Activated gamma-delta T cell (primary cell): ENCODE results near the gene P2RX3.
A peak's percentile ranks its signal among the peaks of the same experiment; 100 is the strongest.
"Not testable (repeated sequence)": the region's sequence is repeated elsewhere in the genome, so short reads cannot be mapped to it uniquely, and the experiment has no call there.

Source experiments
- DNase-seq: peaks from one replicate; lab custom pipeline; 2025; lab: John Stamatoyannopoulos, UW

The P2RX3 gene

DNA sequence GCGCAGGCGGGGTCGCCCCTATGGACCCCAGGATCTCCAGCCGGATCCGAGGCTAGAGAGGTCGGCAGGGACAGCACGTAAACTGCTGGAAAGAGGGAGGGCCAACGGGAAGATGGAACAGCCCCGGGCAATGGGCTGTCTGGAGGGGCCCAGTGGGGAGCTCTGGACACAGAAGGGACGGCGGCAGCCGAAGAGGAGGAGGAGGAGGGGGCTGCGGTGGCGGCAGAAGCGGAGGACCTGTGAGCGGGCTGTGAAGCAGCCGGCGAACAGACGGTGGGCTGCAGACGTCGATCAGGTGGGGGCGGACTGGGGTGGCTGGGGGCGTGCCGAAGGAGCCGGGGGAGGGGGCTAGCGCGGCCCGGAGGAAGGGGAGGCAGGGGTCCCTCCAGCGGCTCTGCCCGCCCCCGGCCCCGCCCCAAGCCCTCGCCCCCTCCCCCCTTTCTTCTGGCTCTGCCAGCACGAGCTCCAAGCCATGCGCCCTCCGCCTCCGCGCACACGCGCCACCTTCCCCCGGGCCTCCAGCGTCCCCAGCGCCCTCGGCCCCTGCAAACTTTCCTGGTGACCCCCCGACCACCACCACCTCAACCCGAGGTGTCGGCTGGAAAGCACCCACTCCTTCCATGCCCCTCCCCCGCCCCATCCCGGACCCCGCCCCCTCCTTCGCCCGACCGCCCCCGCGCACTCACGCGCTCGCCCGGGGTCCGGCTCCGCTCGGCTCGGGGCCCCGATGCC lies 13.8 kb upstream of the P2RX3 start:
- no peak for DNase-seq

DNA sequence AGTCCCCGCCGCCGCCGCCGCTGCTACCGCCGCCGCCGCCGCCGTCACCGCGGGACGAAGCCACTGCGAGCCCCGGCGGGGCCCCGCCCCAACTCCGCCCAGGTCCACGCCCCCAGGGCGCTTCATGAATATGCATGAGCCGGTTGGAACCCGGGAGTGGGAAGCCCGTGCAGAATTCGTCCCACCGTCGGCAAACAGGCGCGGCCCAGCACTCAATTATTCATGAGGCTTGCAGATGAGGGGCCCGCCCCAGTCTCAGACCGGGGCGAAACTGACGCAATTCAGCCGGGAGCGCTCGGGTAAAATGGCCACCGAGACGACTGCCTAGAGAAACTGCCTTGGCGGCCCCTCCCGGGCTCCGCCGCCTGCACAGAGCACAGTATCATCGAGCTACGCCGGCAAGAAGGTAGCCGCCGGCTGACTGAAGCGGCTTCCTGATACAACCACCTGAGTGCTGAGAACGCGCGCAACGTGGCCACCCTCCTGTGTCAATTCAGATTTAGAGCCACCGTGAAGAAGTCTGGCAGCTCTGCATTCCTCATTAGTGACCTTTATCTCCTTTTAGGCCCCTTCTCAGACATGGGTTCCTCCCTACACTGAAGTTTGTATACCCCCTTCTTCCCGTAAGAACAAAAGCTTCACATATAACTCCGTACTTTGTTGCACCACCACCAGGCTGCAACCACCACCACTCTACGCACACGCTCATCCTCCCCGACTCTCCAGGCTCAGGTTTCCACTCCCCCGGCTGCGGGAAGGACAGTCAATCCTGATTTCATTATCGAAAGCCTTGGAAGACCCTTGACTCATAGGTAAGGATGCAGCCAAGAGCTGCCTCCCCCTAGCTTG lies 13.0 kb upstream of the P2RX3 start, which contains the start of gene TNKS1BP1:
Gene TNKS1BP1, minus strand, starts transcription at position 67 of the 849 bp plus-strand sequence. CDS start 3,067 bp downstream, outside the sequence.
- DNase-seq: peak; percentile 75

DNA sequence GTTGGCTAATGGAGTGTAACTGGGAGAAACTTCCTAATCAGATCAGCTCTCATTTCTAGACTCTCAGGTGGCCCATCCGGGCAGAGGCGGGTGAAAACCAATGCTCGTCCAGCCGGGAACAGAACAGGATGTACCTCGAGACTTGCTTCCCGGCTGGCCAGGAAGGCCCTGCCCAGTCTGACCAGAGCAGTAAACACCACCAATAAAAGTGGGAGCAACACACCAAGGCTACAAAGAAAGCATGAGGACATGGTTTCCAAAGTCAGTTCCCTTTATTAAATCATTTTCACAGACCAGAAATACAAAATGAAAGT lies 12.5 kb upstream of the P2RX3 start:
- DNase-seq: no peak

DNA sequence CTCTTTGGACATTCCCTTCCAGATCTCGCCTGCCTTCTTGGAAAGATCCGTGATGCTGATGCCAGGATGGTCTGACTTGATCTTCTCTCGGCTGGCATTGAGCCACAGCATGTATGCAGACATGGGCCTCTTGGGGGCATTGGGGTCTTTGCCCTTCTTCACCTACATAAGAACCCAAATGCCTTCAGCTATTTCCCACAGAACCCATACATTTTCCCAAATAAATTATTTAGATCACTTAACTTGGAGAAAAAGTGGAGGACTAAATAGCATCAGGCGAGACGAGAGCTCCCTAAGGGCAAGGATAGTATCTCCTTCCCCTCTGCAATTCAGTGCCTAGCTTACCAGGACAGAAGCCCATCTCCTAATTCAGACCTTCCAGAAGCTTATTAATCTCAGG lies 10.4 kb upstream of the P2RX3 start:
- no peak for DNase-seq

DNA sequence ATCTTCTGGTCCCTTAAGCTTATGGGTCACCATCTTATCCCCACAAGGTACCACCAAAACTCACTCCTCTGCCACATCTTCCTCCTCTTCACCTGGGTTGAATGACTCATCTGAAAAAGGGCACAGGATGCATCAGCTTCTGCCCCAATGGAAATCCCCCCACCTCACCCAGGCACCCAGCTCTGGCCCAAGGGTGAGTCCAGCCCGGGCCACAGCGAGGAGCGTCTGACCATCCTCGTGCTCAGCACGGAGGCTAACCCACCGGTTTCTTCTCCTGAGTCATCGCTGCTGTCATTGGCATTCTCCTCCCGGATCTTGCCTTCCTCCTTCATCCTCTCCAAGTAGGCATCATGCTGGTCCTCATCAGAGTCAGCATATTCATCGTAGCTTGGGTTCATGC lies 8.1 kb upstream of the P2RX3 start:
- no peak for DNase-seq

DNA sequence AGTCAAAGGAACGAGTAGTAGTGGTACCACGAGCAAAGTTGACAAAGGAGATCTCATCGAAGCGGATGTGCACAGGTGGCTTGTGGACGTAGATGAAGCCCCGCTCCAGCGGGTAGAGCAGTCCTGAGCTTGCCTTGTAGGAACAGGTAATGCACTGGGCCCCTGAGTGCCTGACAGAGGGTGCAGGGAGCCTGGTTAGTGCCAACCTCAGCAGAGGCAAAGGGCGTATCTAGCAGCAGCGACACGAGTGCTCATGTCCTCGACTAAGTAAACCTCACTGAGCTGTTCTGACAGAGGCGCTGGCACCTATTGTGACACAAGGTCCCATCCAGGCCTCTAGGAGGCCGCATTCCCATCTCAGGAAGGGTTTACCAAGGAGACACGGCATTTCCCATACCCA lies 6.4 kb upstream of the P2RX3 start:
- DNase-seq: no peak

DNA sequence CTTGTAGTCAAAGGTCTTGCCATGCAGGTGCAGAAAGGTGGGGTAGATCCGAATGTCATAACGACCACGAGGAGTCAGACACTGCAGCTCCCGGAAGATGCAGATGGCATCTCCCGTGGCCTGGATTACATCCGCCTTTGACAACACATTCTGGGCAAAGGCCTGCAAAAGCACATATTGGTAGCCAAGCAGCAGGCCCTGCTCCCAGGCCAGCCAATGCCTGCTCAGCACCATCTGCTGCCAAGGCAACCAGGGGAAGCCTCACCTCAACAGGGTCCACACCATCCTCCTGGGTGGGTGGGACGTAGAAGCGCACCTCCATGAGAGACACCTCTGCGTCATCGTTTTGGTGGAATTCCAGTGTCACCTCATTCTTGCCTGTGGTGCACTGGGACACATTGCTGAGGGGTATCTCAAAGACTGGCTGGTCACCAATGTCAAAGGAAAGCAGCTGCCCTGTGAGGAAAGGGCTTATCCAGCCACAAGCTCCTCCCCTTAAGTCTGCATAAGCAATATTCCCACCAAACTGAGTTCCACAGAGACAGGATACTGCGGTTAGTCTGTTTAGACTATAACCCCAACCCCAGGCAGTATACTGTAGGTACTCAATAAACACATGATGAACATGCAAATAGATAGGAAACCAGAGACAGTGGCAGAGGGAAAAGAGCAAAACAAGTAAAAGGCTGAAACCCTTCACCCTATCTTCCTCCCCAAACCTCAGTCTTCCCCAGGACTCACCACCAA lies 5.3 kb upstream of the P2RX3 start:
- DNase-seq: no peak

DNA sequence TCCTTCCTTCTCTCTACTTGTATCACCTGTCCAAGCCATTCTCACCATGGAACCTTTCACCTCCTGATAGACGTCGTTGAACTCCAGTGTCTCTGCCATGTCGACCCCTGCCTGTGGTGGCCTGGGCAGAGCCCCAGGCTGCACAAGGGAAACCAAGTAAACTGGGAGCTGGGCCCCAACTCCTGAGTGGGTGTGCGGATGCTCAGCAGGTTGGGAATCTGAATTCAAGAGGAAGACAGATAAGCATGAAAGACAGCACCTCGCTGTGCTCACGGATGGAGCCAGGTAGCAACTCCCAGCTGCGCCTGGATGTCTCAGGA lies 3.2 kb upstream of the P2RX3 start:
- no peak for DNase-seq

DNA sequence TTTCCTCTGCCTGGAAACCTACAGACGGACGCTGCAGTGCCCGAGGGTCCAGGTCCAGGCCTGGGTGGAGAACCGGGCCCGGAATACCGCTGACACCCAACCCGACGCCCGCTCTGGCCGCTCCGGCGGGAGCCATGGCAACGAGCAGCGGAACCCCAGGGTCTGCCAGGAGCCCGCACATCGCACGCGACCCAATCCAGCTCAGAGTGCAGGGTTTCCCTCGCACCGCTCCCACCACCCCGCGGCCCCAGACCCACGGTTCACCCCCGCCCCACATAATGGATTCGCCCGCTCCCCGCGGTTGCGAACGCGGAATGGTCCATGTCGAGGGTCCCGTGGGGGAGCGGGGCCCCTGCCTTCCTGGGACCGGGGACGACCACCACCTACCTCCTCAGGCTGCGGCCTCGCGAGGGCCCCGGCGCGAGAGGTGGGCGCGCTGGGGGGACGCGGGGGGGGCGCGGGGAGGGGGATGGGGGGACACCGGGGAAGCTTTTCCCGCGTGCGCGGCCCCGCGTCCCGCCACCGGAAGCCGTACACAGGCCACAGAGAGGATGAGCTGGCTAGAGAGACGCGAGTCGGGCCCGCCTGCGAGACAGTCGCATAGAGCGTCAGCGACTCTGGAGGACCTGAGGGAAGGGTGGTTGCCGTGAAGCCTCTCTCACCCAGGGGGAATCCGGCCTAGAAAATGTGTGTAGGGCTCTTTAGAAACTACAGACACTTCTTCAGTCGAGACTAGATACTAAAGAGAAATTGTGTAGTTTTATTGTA lies 2.6 kb upstream of the P2RX3 start, which contains the start of gene SSRP1:
Gene SSRP1, minus strand, starts transcription at position 550 of the 768 bp plus-strand sequence. CDS start 771 bp downstream, outside the sequence.
- peak; percentile 71 for DNase-seq

DNA sequence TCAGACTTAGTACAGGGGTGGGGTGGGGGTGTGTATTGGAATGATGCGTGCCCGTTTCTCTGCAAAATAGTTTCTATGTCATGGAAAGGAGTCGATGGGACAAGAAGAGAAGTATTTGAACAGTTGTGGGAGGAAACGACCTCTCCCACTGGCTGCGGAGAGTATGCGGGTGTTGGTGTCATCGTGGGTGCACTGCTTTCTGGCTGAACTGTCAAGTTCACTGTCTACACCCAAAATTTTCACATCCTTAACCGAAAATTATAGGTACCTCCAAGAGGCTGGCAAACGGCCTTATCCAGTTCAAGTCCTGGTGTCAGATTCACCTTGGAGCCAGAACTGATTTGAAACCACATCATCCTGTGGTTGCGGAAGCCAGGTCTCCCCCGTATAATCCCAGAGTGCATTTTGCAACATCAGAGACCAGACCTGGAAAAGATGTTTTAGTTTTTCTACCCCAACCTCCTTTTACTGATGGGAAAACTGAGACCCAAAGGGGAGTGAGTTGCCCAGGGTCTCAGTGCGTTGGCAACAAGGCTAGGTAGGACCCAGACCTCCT lies 2.0 kb upstream of the P2RX3 start:
- no peak for DNase-seq

DNA sequence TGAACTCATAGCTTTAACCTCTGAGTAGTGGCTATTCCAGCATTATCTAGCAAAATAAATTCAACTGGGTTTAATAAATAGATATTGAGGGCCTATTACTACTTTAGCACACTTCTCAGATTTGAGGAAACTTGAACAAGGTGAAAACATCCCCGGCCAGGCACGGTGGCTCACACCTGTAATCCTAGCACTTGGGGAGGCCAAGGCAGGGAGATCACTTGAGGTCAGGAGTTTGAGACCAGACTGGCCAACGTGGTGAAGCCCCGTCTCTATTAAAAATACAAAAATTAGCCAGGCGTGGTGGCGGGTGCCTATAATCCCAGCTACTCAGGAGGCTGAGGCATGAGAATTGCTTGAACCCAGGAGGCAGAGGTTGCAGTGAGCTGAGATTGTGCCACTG lies 1.3 kb upstream of the P2RX3 start:
- not testable (repeated sequence) for DNase-seq

DNA sequence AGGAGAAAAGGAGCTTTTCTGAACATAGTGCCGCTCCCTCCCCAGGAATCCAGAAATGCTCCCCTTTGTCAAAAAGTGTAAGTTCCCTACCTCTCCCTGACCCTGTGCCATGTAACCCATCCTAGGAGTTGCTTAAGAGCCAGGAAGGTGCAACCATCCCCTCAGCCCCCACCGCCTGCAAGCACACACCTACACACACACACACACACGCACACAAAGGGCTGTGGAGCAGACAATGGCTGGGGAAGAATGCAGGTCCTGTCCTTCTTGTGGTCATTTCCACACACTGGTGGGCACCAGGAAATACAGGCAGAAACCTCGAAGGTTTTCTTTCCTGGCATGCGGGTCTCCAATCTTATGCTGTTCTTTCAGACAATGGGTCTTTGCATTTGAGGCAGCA lies 1.2 kb downstream of the P2RX3 start:
- no peak for DNase-seq

DNA sequence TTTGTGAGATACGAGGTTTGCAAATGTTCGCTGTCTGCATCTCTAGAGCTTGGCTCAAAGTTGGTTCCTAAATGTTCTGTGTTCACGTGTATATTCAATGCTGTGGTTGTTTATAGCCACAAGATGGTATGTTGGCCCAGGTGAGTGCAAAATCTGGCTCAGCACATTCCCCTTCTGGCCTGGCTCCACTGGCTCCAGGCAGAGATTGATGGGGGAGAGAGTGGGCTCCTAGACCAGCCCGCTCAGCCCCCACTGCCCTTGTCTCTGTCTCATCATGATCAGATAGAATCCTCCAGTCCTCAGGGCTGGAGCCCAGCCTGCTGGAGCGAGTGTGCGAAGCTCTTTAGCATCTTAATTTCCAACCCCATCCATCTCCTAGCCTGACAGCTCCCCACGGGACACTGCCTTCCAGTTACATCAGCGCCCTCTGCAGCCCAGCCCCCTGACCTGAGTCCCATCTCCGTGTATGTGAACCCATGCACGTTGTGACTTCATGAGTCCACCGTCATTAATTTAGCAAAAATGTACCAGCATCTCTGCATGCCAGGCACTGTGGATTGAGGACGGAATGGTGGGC lies 2.0 kb downstream of the P2RX3 start:
- no peak for DNase-seq

DNA sequence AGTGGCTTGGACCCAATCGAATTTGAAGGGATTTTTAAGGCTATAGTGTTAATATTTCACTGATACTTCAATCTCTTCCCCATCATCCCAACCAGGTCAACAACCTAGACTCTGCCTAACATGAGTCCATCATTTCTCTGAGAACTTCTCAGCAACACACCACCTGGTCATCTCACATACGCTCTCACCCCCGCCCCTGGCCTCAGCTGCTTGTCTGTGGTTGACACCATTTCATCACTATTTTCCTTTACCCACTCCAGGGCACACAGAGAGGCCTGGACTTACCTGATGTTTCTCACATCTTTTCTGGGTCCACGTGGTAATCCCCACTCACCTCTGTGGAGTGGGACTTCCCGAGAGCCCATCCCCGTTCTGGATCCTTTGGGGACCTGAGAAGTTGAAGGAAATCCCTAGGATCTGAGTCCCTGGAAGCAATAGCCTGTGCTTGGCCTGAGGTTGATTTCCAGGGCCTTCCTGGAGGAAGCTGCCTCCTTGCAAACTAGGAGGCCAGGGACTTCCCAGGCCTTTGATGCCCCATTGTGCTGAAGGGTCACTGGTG lies 3.2 kb downstream of the P2RX3 start:
- DNase-seq: no peak

DNA sequence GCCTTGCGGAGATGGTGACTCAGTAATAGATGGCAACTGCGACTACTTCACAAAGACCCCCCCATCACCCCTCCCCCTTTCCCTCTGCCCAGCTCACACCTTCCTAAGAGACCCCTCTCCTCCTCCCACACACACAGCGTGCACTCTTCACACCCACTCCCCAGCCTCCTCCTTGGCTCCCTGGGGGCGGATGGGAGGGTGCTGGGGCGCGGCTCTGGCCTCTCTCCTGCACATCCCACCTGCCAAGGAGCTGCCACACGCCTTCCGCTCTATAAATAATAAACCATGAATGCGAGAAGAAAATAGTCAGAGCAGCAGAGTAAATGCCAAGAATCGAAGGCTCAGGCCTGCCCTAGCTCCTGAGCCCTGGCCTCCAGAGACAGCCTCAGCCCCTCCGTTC lies 4.5 kb downstream of the P2RX3 start:
- DNase-seq: no peak

DNA sequence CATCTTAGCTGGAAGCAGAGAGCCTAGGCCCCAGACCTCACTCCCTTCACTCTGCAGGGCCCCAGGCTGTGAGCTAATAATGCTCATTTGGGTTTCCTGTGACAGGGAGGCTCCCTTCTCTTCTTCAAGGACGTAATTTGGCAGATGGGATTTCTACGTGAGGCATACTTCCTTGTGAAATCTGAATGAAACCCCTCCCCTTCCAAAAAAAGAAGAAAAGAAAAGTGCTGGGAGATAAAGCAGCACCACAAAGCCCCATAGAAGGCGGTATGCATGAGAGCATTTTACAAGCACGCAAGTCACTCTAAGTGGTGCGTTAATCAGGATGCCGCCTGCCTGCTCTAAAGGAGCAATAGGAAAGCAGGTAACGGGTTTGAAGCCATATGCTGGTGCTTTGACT lies 5.7 kb downstream of the P2RX3 start:
- DNase-seq: no peak

DNA sequence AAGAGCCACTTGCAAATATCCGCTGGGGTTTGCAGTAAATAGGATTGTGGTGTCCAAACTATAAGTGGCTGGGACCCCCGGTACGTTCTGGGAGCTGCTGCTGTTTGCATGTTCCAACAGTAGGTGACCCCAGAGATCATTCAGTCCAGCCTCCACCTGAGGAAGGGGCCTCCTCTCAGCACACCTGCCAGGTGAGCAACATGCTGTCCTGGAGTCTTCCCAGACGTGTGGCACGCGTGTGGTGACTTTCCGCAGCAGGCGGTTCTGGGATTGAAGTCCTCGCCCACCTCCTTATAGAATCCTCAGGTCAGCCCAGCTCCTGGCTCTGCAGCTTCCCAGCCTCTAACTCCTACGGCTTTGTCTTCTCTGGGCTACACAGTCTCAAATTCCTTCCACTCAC lies 6.7 kb downstream of the P2RX3 start:
- DNase-seq: no peak

DNA sequence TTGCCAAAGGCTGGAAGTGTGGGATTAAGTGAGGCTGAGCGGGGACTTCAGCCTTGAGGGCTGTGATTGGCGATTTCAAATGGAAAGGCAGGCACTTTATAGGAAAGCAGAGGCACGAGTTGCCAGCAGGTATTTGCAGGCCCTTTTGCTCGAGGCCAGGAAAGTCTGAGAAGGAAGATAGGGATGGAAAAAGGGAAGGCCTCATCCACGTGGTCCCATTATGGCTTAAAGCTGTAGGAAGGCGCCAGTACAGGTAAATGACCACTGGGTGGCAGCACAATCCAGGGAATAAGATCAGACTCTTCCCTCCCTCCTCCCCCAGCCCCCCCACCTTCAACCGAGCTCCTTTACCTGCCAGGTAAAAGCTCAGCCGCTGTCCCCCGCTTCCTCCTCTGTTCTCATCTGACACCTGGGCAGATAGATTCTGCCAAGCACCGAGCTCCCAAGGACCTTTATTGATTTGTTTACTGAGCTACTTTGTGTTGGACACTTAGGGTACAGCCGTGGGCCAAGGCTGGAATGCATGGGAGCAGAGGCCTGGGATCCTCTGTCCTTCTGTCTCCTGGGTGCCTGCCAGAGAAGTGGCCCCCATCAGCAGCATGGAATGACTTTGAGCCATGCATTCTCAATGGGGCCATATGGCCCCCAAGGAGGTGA lies 7.5 kb downstream of the P2RX3 start:
- no peak for DNase-seq

DNA sequence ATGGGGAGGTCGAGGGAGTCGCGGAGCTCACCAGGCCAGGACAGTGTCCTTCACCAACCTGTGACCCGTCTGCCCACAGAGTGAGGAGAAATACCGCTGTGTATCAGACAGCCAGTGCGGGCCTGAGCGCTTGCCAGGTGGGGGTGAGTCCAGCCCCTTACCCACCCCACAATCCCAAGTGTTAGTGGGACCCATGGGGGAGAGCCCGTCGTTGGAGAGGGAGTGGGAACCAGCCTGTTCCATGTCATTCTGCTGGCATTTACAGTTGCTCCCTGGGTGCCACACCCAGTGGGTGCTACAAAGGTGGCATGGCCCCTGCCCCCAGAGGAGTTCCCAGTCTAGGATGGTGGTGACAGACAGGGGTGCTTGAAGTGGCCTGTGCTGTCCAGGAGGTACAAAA lies 9.2 kb downstream of the P2RX3 start:
- DNase-seq: no peak

DNA sequence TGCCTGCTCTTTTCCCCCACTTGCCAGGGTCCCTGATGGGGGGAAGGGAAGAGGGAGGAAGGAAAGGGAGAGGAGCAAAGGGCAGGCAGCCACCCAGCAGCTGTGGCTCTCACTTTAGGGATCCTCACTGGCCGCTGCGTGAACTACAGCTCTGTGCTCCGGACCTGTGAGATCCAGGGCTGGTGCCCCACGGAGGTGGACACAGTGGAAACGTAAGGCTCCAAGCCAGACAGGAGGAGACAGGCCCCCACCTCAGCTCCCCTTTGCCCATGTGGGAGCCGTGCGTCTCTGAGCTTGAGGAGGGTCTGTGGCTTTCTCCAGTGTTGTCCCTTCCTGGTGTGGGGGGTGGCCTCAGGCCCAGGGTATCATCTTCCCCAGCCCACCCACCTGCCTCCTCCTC lies 9.9 kb downstream of the P2RX3 start:
- no peak for DNase-seq
